ENCODE data around the gene ISY1. TPM values are rescaled to one million over a fixed set of nuclear protein-coding genes. Genes with fewer than 3 reads are reported as not detected.

The ISY1 gene
- total and polyA plus RNA-seq, 4 donors: 23.8 to 30.3 (median 26.2) TPM

GRCh38 chr3:129128357-129129155 lies 32.3 kb downstream of the ISY1 start:
- no peak overlapping the region for H3K4me3 ChIP-seq (ENCODE audit: low read length in 2 of 2)
- DNase-seq: no peak
- no peak for ATAC-seq (ENCODE audit: low FRiP score)
- no peaks in the 10 kb centered on the region for H3K4me1 ChIP-seq (ENCODE audit: control insufficient read depth in 1 of 2, insufficient read depth in 2 of 2, low read length in 2 of 2)
- 93 to 94% methylated on average over 16 of the region's 16 CpGs for WGBS, 2 donors
- no peak overlapping the region for H3K27ac ChIP-seq (ENCODE audit: low read depth in 1 of 2, low read length in 2 of 2)
- peaks cover 6% of the 10 kb centered on the region in 2 donors for H3K36me3 ChIP-seq (ENCODE audit: control insufficient read depth in 1 of 2, insufficient read depth in 2 of 2, low read length in 1 of 2)
- intact Hi-C loops (cut with DNase I): no loop called here
- H3K9me3 ChIP-seq (ENCODE audit: control insufficient read depth, low read length): no peaks in the 10 kb centered on the region
- no peaks in the 10 kb centered on the region for H3K27me3 ChIP-seq (ENCODE audit: control insufficient read depth in 1 of 2, insufficient read depth in 2 of 2, low read length in 1 of 2)

- no peaks in the 10 kb centered on the region for H3K4me1 ChIP-seq (ENCODE audit: control insufficient read depth in 1 of 2, insufficient read depth in 2 of 2, low read length in 2 of 2)
- H3K4me3 ChIP-seq (ENCODE audit: low read length in 2 of 2): no peak overlapping the region
- 82 to 85% methylated on average over 9 of the region's 9 CpGs for WGBS, 2 donors
- H3K36me3 ChIP-seq (ENCODE audit: control insufficient read depth in 1 of 2, insufficient read depth in 2 of 2, low read length in 1 of 2): peaks cover 1 to 6% of the 10 kb centered on the region in 2 donors
- DNase-seq: no peak
- no peaks in the 10 kb centered on the region for H3K9me3 ChIP-seq (ENCODE audit: control insufficient read depth, low read length)
- no peaks in the 10 kb centered on the region for H3K27me3 ChIP-seq (ENCODE audit: control insufficient read depth in 1 of 2, insufficient read depth in 2 of 2, low read length in 1 of 2)
- no peak overlapping the region for H3K27ac ChIP-seq (ENCODE audit: low read depth in 1 of 2, low read length in 2 of 2)
- intact Hi-C loops (cut with DNase I): no loop called here
- ATAC-seq (ENCODE audit: low FRiP score): no peak
These were observed 34.1 kb downstream of the ISY1 start for GRCh38 chr3:129126726-129127280.

- Histone ChIP-seq H3K4me1 (ENCODE audit: control insufficient read depth in 1 of 2, insufficient read depth in 2 of 2, low read length in 2 of 2) (no peaks in the 10 kb centered on the region), H3K36me3 (ENCODE audit: control insufficient read depth in 1 of 2, insufficient read depth in 2 of 2, low read length in 1 of 2) (no peaks in the 10 kb centered on the region), H3K27ac (ENCODE audit: low read depth in 1 of 2, low read length in 2 of 2) (no peak overlapping the region), H3K27me3 (ENCODE audit: control insufficient read depth in 1 of 2, insufficient read depth in 2 of 2, low read length in 1 of 2) (no peaks in the 10 kb centered on the region), H3K4me3 (ENCODE audit: low read length in 2 of 2) (no peak overlapping the region), H3K9me3 (ENCODE audit: control insufficient read depth, low read length) (no peaks in the 10 kb centered on the region)
- DNase-seq (no peak), ATAC-seq (ENCODE audit: low FRiP score) (no peak)
- WGBS, 2 donors: 67 to 71% methylated on average over 5 of the region's 5 CpGs
- intact Hi-C loops (cut with DNase I): loop anchor here in 1 of 2 donors (5.0 kb wide), 1 partner anchor 71 kb away; no protein-coding TSS in a partner anchor
These were observed 37.4 kb downstream of the ISY1 start for GRCh38 chr3:129123314-129124060.

- Histone ChIP-seq H3K27me3 (ENCODE audit: control insufficient read depth in 1 of 2, insufficient read depth in 2 of 2, low read length in 1 of 2) (no peaks in the 10 kb centered on the region), H3K36me3 (ENCODE audit: control insufficient read depth in 1 of 2, insufficient read depth in 2 of 2, low read length in 1 of 2) (no peaks in the 10 kb centered on the region), H3K9me3 (ENCODE audit: control insufficient read depth, low read length) (no peaks in the 10 kb centered on the region), H3K4me1 (ENCODE audit: control insufficient read depth in 1 of 2, insufficient read depth in 2 of 2, low read length in 2 of 2) (no peaks in the 10 kb centered on the region), H3K27ac (ENCODE audit: low read depth in 1 of 2, low read length in 2 of 2) (peak overlapping the region; percentile 38 to 85), H3K4me3 (ENCODE audit: low read length in 2 of 2) (no peak overlapping the region)
- DNase-seq (no peak), ATAC-seq (ENCODE audit: low FRiP score) (no peak)
- 31% methylated on average over 18 of the region's 18 CpGs for WGBS, 2 donors
- intact Hi-C loops (cut with DNase I): loop anchor here in 1 of 2 donors (5.0 kb wide), 1 partner anchor 70 kb away; no protein-coding TSS in a partner anchor
These were observed 38.4 kb downstream of the ISY1 start for GRCh38 chr3:129122412-129123011.

- peak; percentile 91 for ATAC-seq (ENCODE audit: low FRiP score)
- 2% methylated on average over 39 to 60 of the region's 60 CpGs for WGBS, 2 donors
These were observed 39.0 kb downstream of the ISY1 start, which contains the start of gene RAB43 for GRCh38 chr3:129121792-129122411. TSS of gene RAB43 (minus strand) at chr3:129121804. CDS start at chr3:129121489, 315 bp downstream.

GRCh38 chr3:129121016-129121791 lies 39.7 kb downstream of the ISY1 start:
- 0 to 1% methylated on average over 58 to 80 of the region's 80 CpGs for WGBS, 2 donors
- intact Hi-C loops (cut with DNase I): loop anchor here in 1 of 2 donors (5.0 kb wide), 1 partner anchor 69 kb away; no protein-coding TSS in a partner anchor
- Histone ChIP-seq H3K27ac (ENCODE audit: low read depth in 1 of 2, low read length in 2 of 2) (peak overlapping the region; percentile 30 to 76), H3K4me3 (ENCODE audit: low read length in 2 of 2) (peak overlapping the region; percentile 75 to 78), H3K4me1 (ENCODE audit: control insufficient read depth in 1 of 2, insufficient read depth in 2 of 2, low read length in 2 of 2) (no peaks in the 10 kb centered on the region), H3K27me3 (ENCODE audit: control insufficient read depth in 1 of 2, insufficient read depth in 2 of 2, low read length in 1 of 2) (no peaks in the 10 kb centered on the region), H3K9me3 (ENCODE audit: control insufficient read depth, low read length) (no peaks in the 10 kb centered on the region), H3K36me3 (ENCODE audit: control insufficient read depth in 1 of 2, insufficient read depth in 2 of 2, low read length in 1 of 2) (no peaks in the 10 kb centered on the region)
- ATAC-seq (ENCODE audit: low FRiP score): peak; percentile 48
- peak; percentile 56 to 78 for DNase-seq

More at GRCh38 chr3:129121792-129122411, 39.0 kb downstream of the ISY1 start, which contains the start of gene RAB43:
- Histone ChIP-seq H3K27me3 (ENCODE audit: control insufficient read depth in 1 of 2, insufficient read depth in 2 of 2, low read length in 1 of 2) (no peaks in the 10 kb centered on the region), H3K9me3 (ENCODE audit: control insufficient read depth, low read length) (no peaks in the 10 kb centered on the region), H3K4me1 (ENCODE audit: control insufficient read depth in 1 of 2, insufficient read depth in 2 of 2, low read length in 2 of 2) (no peaks in the 10 kb centered on the region), H3K36me3 (ENCODE audit: control insufficient read depth in 1 of 2, insufficient read depth in 2 of 2, low read length in 1 of 2) (no peaks in the 10 kb centered on the region), H3K4me3 (ENCODE audit: low read length in 2 of 2) (peak within 1 kb of the TSS; percentile 75 to 78), H3K27ac (ENCODE audit: low read depth in 1 of 2, low read length in 2 of 2) (peak within 1 kb of the TSS; percentile 76 to 85)
- intact Hi-C loops (cut with DNase I): loop anchor here in 1 of 2 donors (5.0 kb wide), 1 partner anchor 70 kb away; no protein-coding TSS in a partner anchor
- peak; percentile 93 to 96 for DNase-seq

- Histone ChIP-seq H3K9me3 (ENCODE audit: control insufficient read depth, low read length) (no peaks in the 10 kb centered on the region), H3K27ac (ENCODE audit: low read depth in 1 of 2, low read length in 2 of 2) (peak overlapping the region; percentile 61 to 76), H3K4me1 (ENCODE audit: control insufficient read depth in 1 of 2, insufficient read depth in 2 of 2, low read length in 2 of 2) (no peaks in the 10 kb centered on the region), H3K36me3 (ENCODE audit: control insufficient read depth in 1 of 2, insufficient read depth in 2 of 2, low read length in 1 of 2) (no peaks in the 10 kb centered on the region), H3K27me3 (ENCODE audit: control insufficient read depth in 1 of 2, insufficient read depth in 2 of 2, low read length in 1 of 2) (no peaks in the 10 kb centered on the region), H3K4me3 (ENCODE audit: low read length in 2 of 2) (peak overlapping the region; percentile 75 to 78)
- intact Hi-C loops (cut with DNase I): loop anchor here in 1 of 2 donors (5.0 kb wide), 1 partner anchor 68 kb away; no protein-coding TSS in a partner anchor
- WGBS, 2 donors: 0% methylated on average over 18 of the region's 18 CpGs
- DNase-seq: peak; percentile 94 to 95
- peak; percentile 82 for ATAC-seq (ENCODE audit: low FRiP score)
These were observed 40.4 kb downstream of the ISY1 start for GRCh38 chr3:129120254-129121004.
